ENCODE data around the gene KDM2A.

The KDM2A gene

DNA sequence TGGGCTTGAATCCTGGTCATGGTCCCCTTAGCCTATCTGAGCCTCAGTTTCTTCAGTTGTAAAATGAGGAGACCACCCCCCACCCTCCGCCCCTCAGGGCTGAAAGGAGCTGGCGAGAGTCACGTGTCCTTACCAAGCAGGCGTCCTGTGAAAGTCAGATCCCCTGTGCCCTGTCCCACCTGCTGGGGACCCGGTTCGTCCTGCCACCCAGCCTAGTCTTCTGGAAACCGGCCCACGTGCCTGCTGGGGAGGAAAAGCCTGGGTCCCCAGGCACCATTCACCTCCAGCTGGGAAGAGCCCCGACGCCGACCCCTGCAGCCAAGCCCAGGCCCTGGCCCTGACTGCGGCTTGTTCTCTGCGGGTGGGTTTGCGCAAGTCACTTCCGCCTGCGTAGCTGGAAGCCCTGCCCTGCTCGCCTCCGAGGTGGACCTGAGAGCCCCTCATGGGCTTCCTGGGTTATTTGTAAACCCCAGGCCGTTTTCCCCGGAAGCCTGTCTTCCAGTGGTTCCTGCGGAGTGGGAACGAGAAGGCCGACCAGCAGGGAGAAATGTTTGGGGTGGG is 183.6 kb downstream of the KDM2A start:
- H3K9me3 Mint-ChIP-seq: peaks cover 7% of the 10 kb centered on the region

DNA sequence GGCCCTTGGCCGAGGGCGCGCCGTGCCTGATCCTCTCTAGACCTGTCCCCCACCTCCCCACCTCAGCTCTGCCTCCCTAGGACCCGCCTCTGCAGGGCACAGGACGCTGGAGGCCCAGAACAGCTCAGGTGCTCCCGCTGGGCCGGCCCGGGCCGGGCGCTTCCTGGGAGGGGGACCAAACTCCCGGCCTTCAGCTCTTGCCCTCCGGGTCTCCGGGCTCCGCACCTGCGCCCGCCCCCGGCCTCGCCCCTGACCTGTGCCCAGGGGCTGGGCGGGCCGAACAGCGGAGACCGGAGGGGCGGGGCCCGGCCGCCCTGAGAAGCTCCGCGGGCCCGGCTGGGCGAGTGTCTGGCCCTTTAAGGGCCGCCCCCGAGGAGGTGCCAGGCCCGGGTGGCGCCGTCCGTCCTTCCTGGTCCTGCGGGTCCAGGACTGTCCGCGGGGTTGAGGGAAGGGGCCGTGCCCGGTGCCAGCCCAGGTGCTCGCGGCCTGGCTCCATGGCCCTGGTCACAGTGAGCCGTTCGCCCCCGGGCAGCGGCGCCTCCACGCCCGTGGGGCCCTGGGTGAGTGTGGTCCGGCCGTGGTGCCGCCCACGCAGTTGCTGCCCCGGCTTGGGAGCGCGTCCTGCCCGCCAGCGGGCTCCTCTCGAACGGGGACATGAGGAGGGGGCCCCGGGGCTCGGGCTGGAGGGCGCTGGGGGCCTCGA is 184.2 kb downstream of the KDM2A start, which contains the start of gene SSH3:
TSS of gene SSH3 (plus strand) at position 399 of the 703 bp plus-strand sequence. CDS start at position 495, 96 bp downstream.
- TF ChIP-seq, protein P1, sequence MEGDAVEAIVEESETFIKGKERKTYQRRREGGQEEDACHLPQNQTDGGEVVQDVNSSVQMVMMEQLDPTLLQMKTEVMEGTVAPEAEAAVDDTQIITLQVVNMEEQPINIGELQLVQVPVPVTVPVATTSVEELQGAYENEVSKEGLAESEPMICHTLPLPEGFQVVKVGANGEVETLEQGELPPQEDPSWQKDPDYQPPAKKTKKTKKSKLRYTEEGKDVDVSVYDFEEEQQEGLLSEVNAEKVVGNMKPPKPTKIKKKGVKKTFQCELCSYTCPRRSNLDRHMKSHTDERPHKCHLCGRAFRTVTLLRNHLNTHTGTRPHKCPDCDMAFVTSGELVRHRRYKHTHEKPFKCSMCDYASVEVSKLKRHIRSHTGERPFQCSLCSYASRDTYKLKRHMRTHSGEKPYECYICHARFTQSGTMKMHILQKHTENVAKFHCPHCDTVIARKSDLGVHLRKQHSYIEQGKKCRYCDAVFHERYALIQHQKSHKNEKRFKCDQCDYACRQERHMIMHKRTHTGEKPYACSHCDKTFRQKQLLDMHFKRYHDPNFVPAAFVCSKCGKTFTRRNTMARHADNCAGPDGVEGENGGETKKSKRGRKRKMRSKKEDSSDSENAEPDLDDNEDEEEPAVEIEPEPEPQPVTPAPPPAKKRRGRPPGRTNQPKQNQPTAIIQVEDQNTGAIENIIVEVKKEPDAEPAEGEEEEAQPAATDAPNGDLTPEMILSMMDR (IDR thresholded peaks at IDR 0.05): no peak
- Mint-ChIP-seq H3K36me3 (ENCODE audit: low read depth) (peaks cover 10% of the 10 kb centered on the region), H3K4me3 (peak within 1 kb of the TSS; percentile 75), H3K4me1 (peaks cover 21% of the 10 kb centered on the region), H3K9me3 (peaks cover under 1% of the 10 kb centered on the region), H3K27ac (no peak within 1 kb of the TSS), H3K27me3 (ENCODE audit: low read depth, poor library complexity) (peaks cover 10% of the 10 kb centered on the region)
- peak; percentile 68 for DNase-seq

More for the DNA sequence above, 183.6 kb downstream of the KDM2A start:
- Mint-ChIP-seq H3K27ac (no peak overlapping the region), H3K27me3 (ENCODE audit: low read depth, poor library complexity) (peaks cover 10% of the 10 kb centered on the region), H3K4me3 (peak overlapping the region; percentile 75), H3K36me3 (ENCODE audit: low read depth) (peaks cover 16% of the 10 kb centered on the region), H3K4me1 (peaks cover 21% of the 10 kb centered on the region)
- TF ChIP-seq, protein P1 (IDR thresholded peaks at IDR 0.05): no peak
- peak; percentile 48 for DNase-seq

DNA sequence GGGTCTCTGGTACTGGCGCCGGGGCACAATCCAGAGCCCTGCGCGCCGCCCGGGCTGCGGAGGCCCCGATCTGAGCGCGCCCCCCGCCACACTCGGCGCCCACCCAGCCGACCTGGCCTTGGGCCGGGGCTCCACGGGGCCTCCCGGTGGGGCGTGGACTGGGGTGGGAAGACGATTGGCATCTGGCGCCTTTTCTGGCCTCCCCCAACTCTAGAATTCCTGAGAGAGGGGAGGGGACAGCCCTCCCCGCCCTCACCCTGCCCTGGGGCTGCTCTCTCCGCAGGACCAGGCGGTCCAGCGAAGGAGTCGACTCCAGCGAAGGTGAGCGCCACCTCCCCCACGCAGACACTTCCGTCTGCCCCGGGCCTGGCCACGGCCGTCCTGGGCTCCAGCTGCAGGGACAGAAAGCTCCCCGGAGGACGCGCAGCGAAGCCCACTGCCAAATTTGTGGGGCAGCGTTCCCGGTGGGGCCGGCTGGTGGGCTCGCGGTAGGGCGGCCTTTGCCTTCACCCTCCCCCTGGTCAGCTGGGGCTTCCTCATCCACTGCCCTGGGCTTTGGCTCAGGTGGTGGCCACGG is 184.9 kb downstream of the KDM2A start:
- TF ChIP-seq, protein P1 (IDR thresholded peaks at IDR 0.05): no peak

DNA sequence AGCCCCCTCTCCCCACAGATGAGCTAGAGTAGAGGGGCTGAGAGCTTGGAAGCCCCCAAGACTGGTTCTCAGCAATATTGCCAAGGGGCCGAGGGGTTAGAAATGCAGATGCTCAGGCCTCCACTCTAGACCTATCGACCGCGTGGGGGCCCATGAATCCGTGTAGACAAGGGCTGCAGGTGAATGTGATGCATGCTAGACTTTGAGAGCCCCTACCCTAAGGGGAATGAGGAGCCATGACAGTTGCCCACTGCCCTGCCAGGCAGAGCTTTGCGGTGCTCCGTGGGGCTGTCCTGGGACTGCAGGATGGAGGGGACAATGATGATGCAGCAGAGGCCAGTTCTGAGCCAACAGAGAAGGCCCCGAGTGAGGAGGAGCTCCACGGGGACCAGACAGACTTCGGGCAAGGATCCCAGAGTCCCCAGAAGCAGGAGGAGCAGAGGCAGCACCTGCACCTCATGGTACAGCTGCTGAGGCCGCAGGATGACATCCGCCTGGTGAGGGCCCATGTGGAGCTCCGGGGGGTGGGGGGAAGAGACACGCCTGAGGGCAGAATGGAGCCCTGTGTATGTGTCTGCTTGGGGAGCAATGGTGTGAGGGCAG is 185.5 kb downstream of the KDM2A start:
- TF ChIP-seq, protein P1 (IDR thresholded peaks at IDR 0.05): no peak
- no peaks in the 10 kb centered on the region for H3K9me3 Mint-ChIP-seq
- no peak overlapping the region for H3K27ac Mint-ChIP-seq
- H3K36me3 Mint-ChIP-seq (ENCODE audit: low read depth): peaks cover 5% of the 10 kb centered on the region
- H3K4me3 Mint-ChIP-seq: peak overlapping the region; percentile 61
- no peak for DNase-seq
- peaks cover 10% of the 10 kb centered on the region for H3K27me3 Mint-ChIP-seq (ENCODE audit: low read depth, poor library complexity)
- peaks cover 21% of the 10 kb centered on the region for H3K4me1 Mint-ChIP-seq

More for the DNA sequence above, 184.9 kb downstream of the KDM2A start:
- Mint-ChIP-seq H3K4me3 (peak overlapping the region; percentile 61), H3K27ac (no peak overlapping the region), H3K36me3 (ENCODE audit: low read depth) (peaks cover 5% of the 10 kb centered on the region), H3K9me3 (no peaks in the 10 kb centered on the region), H3K4me1 (peaks cover 21% of the 10 kb centered on the region), H3K27me3 (ENCODE audit: low read depth, poor library complexity) (peaks cover 10% of the 10 kb centered on the region)
- peak; percentile 45 for DNase-seq

DNA sequence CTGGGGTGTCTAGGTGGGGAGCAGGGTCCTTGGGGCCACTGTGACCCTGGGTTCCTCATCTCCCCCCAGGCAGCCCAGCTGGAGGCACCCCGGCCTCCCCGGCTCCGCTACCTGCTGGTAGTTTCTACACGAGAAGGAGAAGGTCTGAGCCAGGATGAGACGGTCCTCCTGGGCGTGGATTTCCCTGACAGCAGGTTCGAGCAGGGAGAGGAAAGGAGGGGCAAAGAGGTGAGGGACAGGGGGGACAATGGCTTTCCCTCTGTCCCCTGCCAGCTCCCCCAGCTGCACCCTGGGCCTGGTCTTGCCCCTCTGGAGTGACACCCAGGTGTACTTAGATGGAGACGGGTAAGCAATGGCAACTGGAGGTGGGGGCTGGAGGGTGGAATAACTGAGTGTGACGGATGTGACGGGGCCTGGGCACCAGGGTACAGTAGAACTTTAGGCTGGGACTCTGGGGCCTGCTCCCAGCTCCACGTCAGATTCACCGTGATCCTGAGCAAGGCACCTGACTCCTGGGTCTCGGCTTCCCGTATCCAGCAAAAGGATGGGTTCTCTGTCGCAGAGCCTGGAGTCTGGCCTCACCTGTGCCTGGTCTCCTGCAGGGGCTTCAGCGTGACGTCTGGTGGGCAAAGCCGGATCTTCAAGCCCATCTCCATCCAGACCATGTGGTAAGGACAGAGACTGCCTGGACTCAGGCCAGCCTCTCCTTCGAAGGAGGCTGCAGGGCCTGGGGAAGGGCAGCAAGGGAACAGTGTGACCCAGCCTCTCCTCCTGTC is 187.9 kb downstream of the KDM2A start:
- no peaks in the 10 kb centered on the region for H3K36me3 Mint-ChIP-seq (ENCODE audit: low read depth)
- TF ChIP-seq, protein P1 (IDR thresholded peaks at IDR 0.05): no peak
- H3K27me3 Mint-ChIP-seq (ENCODE audit: low read depth, poor library complexity): peaks cover 10% of the 10 kb centered on the region
- no peak overlapping the region for H3K4me3 Mint-ChIP-seq
- H3K9me3 Mint-ChIP-seq: no peaks in the 10 kb centered on the region
- DNase-seq: no peak
- H3K27ac Mint-ChIP-seq: no peak overlapping the region
- H3K4me1 Mint-ChIP-seq: peaks cover 19% of the 10 kb centered on the region
